CD4-positive, alpha-beta T cell treated with Interleukin-15 for 1 hour (primary cell): ENCODE measurements around the gene WDR27.

Source experiments
- DNase-seq: peaks from one replicate; pipeline ENCODE4 v3.0.0-alpha.2; 2020

WDR27 gene

GRCh38 chr6:169425628-169426370, 276.0 kb downstream of the WDR27 start:
- no peak for DNase-seq

- no peak for DNase-seq
Observed at GRCh38 chr6:169424821-169425240, 277.0 kb downstream of the WDR27 start.

GRCh38 chr6:169424149-169424804, 277.6 kb downstream of the WDR27 start:
- DNase-seq, result no peak

- no peak for DNase-seq
Observed at GRCh38 chr6:169421586-169422264, 280.1 kb downstream of the WDR27 start.

- no peak for DNase-seq
Observed at GRCh38 chr6:169420912-169421543, 280.8 kb downstream of the WDR27 start.

- no peak for DNase-seq
Observed at GRCh38 chr6:169417101-169417500, 284.7 kb downstream of the WDR27 start.

- DNase-seq, result no peak
Observed at GRCh38 chr6:169416249-169416648, 285.6 kb downstream of the WDR27 start.

GRCh38 chr6:169415179-169415578, 286.6 kb downstream of the WDR27 start:
- DNase-seq, result no peak

GRCh38 chr6:169411722-169412121, 290.1 kb downstream of the WDR27 start:
- DNase-seq, result no peak

GRCh38 chr6:169411296-169411695, 290.5 kb downstream of the WDR27 start:
- DNase-seq, result no peak

- DNase-seq, result no peak
Observed at GRCh38 chr6:169409742-169410312, 292.0 kb downstream of the WDR27 start.

- DNase-seq, result no peak
Observed at GRCh38 chr6:169407325-169407724, 294.5 kb downstream of the WDR27 start.
